GM23248 (cell line): ENCODE data around the gene CKS2.

Experiments used
- EZH2 ChIP-seq: fragments of 200-600 bp; sonication (generic); IDR thresholded peaks from 2 replicates; pipeline ENCODE4 v1.6.1; 2018; ENCODE audit warnings: antibody characterized with exemption, mild to moderate bottlenecking; ENCODE audit not compliant: insufficient read depth, poor library complexity, severe bottlenecking
- EZH2phosphoT487 ChIP-seq: fragments of 200-600 bp; sonication (generic); IDR thresholded peaks from 2 replicates; pipeline ENCODE4 v1.6.1; 2018; ENCODE audit warnings: antibody characterized with exemption, moderate library complexity, mild to moderate bottlenecking, low read depth; ENCODE audit not compliant: insufficient read depth

DNA sequence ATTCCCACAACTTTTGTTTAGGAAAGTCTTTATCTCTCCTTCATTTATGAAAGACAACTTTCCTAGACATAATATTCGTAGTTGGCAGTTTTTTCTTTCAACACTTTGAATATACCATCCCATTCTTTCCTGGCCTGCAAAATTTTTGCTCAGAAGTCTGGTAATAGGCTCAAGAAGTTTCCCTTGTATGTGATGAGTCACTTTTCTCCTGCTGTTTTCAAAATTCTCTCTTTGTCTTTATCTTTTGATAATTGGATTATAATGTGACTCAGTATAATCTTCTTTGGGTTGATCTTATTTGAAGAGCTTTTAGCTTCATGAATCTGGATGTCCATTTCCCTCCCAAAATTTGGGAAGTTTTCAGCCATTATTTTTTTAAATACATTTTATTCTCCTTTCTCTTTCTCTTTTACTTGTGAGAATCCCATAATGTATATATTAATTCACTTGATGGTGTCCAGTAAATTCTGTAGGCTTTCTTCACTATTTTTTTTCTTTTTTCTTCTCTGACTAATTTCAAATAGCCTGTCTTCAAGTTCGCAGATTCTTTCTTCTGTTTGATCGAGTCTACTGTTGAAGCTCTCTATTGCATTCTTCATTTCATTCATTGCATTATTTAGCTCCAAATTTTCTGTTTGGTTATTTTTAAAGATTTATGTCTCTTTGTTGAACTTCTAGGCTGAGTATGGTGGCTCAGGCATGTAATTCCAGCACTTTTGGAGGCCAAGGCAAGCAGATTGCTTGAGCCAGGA, 37.3 kb upstream of the CKS2 start:
- no peak for TF ChIP-seq EZH2
- TF ChIP-seq EZH2phosphoT487 = no peak
